SK-N-MC (cell line): ENCODE results near the gene CCDC154.

Experiments used
- EZH2 ChIP-seq: fragments of 200-600 bp; sonication (generic); IDR thresholded peaks from one replicate; pipeline ENCODE4 v1.6.1; 2017; ENCODE audit warnings: antibody characterized with exemption
- FOXP2 ChIP-seq: optimal IDR thresholded peaks from 2 replicates; pipeline ENCODE3; 2011; ENCODE audit warnings: mild to moderate bottlenecking, moderate library complexity; ENCODE audit not compliant: insufficient read depth; ENCODE audit errors: extremely low read length, control extremely low read depth
- POLR2AphosphoS5 ChIP-seq: IDR thresholded peaks from 2 replicates; pipeline ENCODE4 v1.6.1; 2012; ENCODE audit warnings: mild to moderate bottlenecking, low read depth, low read length, borderline replicate concordance

GRCh38 chr16:1407753-1408152 is 36.6 kb downstream of the CCDC154 start:
- TF ChIP-seq POLR2AphosphoS5 (no peak), EZH2 (no peak), FOXP2 (no peak)
